IMR-90 (cell line): Measurements from ENCODE around the gene ACADSB. TPM values are rescaled to one million over a fixed set of nuclear protein-coding genes. Genes with fewer than 3 reads are reported as not detected.

Experiments used
- ATAC-seq: fragments of 200-7000 bp; cut with Tn5 transposase; 2 replicates; pipeline ENCODE4 v1.9.1; 2020; ENCODE audit warnings: low read depth, mild to moderate bottlenecking, moderate library complexity
- BruUV-seq: library from RNA; stranded (reverse); fragments of 400-500 nt; replicated peaks from 2 replicates; lab custom pipeline; 2021; lab: Mats Ljungman, UMichigan
- CTCF ChIA-PET: fragments of 300-600 bp; formaldehyde crosslinking; extraction: SDS; loops from one replicate; lab custom pipeline; 2021; ENCODE audit warnings: antibody characterized with exemption; lab: Yijun Ruan, JAX
- POLR2A ChIA-PET: fragments of 300-600 bp; sonication (Branson Sonifier 250); formaldehyde crosslinking; loops from one replicate; lab custom pipeline; 2022; ENCODE audit warnings: antibody characterized with exemption; ENCODE audit not compliant: unreplicated experiment; lab: Charles Lee
- DNase-seq: peaks from one replicate; pipeline ENCODE4 v3.0.0; 2013
- H2AFZ ChIP-seq: replicated peaks from 2 replicates; pipeline ENCODE3; 2013; ENCODE audit warnings: low read length, mild to moderate bottlenecking; ENCODE audit not compliant: poor library complexity
- H2AK5ac ChIP-seq: 2 replicates; pipeline ENCODE4 v1.6.1; 2013; ENCODE audit warnings: low read depth, low read length, inconsistent platforms
- H2AK9ac ChIP-seq: replicated peaks from 2 replicates; pipeline ENCODE3; 2013; ENCODE audit warnings: mild to moderate bottlenecking, low read depth, low read length, moderate library complexity; ENCODE audit not compliant: poor library complexity
- H2BK120ac ChIP-seq: 2 replicates; pipeline ENCODE4 v1.6.1; 2013; ENCODE audit warnings: low read depth, low read length, inconsistent platforms
- H2BK15ac ChIP-seq: 3 replicates; pipeline ENCODE4 v1.6.1; 2013; ENCODE audit warnings: low read depth, low read length, inconsistent platforms
- H2BK20ac ChIP-seq: 2 replicates; pipeline ENCODE4 v1.6.1; 2013; ENCODE audit warnings: low read depth, mild to moderate bottlenecking, inconsistent platforms, low read length, moderate library complexity
- H2BK5ac ChIP-seq: 2 replicates; pipeline ENCODE4 v1.6.1; 2013; ENCODE audit warnings: mild to moderate bottlenecking, low read depth, low read length, inconsistent platforms; ENCODE audit not compliant: poor library complexity, severe bottlenecking
- H3K14ac ChIP-seq: replicated peaks from 2 replicates; pipeline ENCODE4 v1.6.1; 2013; ENCODE audit warnings: low read depth, low read length, inconsistent platforms
- H3K18ac ChIP-seq: 2 replicates; pipeline ENCODE4 v1.6.1; 2013; ENCODE audit warnings: low read depth, low read length, control low read depth
- H3K23ac ChIP-seq: 2 replicates; pipeline ENCODE4 v1.6.1; 2013; ENCODE audit warnings: low read depth, low read length, inconsistent platforms
- H3K27ac ChIP-seq: 2 replicates; pipeline ENCODE4 v1.5.1; 2013; ENCODE audit warnings: mild to moderate bottlenecking, control low read depth, low read length; ENCODE audit not compliant: insufficient read depth
- H3K27me3 ChIP-seq: 2 replicates; pipeline ENCODE4 v1.6.1; 2013; ENCODE audit warnings: low read length; ENCODE audit not compliant: control insufficient read depth, insufficient read depth
- H3K36me3 ChIP-seq: 2 replicates; pipeline ENCODE4 v1.6.1; 2013; ENCODE audit warnings: low read length, mixed read lengths; ENCODE audit not compliant: control insufficient read depth, insufficient read depth
- H3K4ac ChIP-seq: 2 replicates; pipeline ENCODE4 v1.6.1; 2013; ENCODE audit warnings: low read depth, low read length, inconsistent platforms
- H3K4me1 ChIP-seq: 2 replicates; pipeline ENCODE4 v1.6.1; 2013; ENCODE audit warnings: low read length, mixed read lengths; ENCODE audit not compliant: control insufficient read depth, insufficient read depth
- H3K4me2 ChIP-seq: 2 replicates; pipeline ENCODE4 v1.6.1; 2013; ENCODE audit warnings: low read depth, mild to moderate bottlenecking, control low read depth, low read length, moderate library complexity
- H3K4me3 ChIP-seq: 2 replicates; pipeline ENCODE4 v1.5.1; 2013; ENCODE audit warnings: low read depth, mild to moderate bottlenecking, control low read depth, low read length, moderate library complexity; ENCODE audit not compliant: insufficient read depth
- H3K56ac ChIP-seq: 2 replicates; pipeline ENCODE4 v1.6.1; 2013; ENCODE audit warnings: low read length, inconsistent platforms; ENCODE audit not compliant: insufficient read depth; ENCODE audit errors: extremely low read depth
- H3K79me1 ChIP-seq, 2 experiments: 2 replicates each; pipeline ENCODE4 v1.6.1; 2013; ENCODE audit warnings: low read length in 2 of 2, inconsistent platforms in 1 of 2, low read depth in 1 of 2
- H3K9ac ChIP-seq: 2 replicates; pipeline ENCODE4 v1.6.1; 2013; ENCODE audit warnings: low read depth, low read length, control low read depth
- H3K9me1 ChIP-seq: 2 replicates; pipeline ENCODE4 v1.6.1; 2013; ENCODE audit warnings: low read length, inconsistent platforms; ENCODE audit not compliant: insufficient read depth
- H3K9me3 ChIP-seq: 2 replicates; pipeline ENCODE4 v1.6.1; 2013; ENCODE audit warnings: low read length; ENCODE audit not compliant: control insufficient read depth, insufficient read depth
- H4K20me1 ChIP-seq: 2 replicates; pipeline ENCODE4 v1.6.1; 2013; ENCODE audit warnings: low read length, inconsistent platforms; ENCODE audit not compliant: insufficient read depth
- H4K5ac ChIP-seq: 2 replicates; pipeline ENCODE4 v1.6.1; 2013; ENCODE audit warnings: mild to moderate bottlenecking, low read depth, low read length, control low read depth
- H4K8ac ChIP-seq, 2 experiments: 2 replicates each; pipeline ENCODE4 v1.6.1; 2013; ENCODE audit warnings: low read depth in 2 of 2, low read length in 2 of 2, control low read depth in 1 of 2, inconsistent platforms in 1 of 2
- H4K91ac ChIP-seq: 2 replicates; pipeline ENCODE4 v1.6.1; 2013; ENCODE audit warnings: low read depth, low read length, inconsistent platforms; ENCODE audit not compliant: insufficient read depth
- FOS ChIP-seq: fragments of 150-350 bp; IDR thresholded peaks from 2 replicates; pipeline ENCODE4 v1.6.1; 2016; ENCODE audit warnings: low read depth, low read length
- MAFK ChIP-seq: IDR thresholded peaks from 2 replicates; pipeline ENCODE4 v1.6.1; 2012; ENCODE audit warnings: low read depth, low read length, improper control_type of control experiment
- MXI1 ChIP-seq: IDR thresholded peaks from 2 replicates; pipeline ENCODE4 v1.6.1; 2012; ENCODE audit warnings: low read depth, mild to moderate bottlenecking, low read length, moderate library complexity, borderline replicate concordance
- RAD21 ChIP-seq: IDR thresholded peaks from 2 replicates; pipeline ENCODE4 v1.6.1; 2012; ENCODE audit warnings: low read length, improper control_type of control experiment
- SMC3 ChIP-seq: fragments of 150-350 bp; IDR thresholded peaks from 2 replicates; pipeline ENCODE4 v1.6.1; 2016; ENCODE audit warnings: low read depth, mild to moderate bottlenecking, antibody characterized with exemption, low read length, moderate library complexity
- WGBS, 2 experiments: methylation state at CpG; one replicate each; pipeline versions ENCODE4 v1.1.5 to v1.1.7; 2013; ENCODE audit warnings: missing lambda C conversion rate in 2 of 2; ENCODE audit not compliant: insufficient read length in 1 of 2; ENCODE audit errors: extremely low coverage in 2 of 2; 5-methylcytosine and 5-hydroxymethylcytosine counted together
- dilution Hi-C: fragments of 300-500 bp; cut with HindIII; formaldehyde crosslinking; loops from one replicate; pipeline ENCODE4 v1.14.3; 2018; ENCODE audit warnings: low sequenced_read_pairs; ENCODE audit not compliant: unreplicated experiment
- in situ Hi-C: fragments of 300-500 bp; cut with MboI; formaldehyde crosslinking; loops from 3 replicates; pipeline ENCODE4 v1.14.3; 2019; ENCODE audit warnings: low sequenced_read_pairs, inconsistent platforms, mixed read lengths
- intact Hi-C: fragments of 100-400 bp; cut with micrococcal nuclease; formaldehyde crosslinking; loops from 2 replicates; pipeline ENCODE4 v1.10.0; 2022
- polyA plus RNA-seq, 3 experiments: library from polyadenylated mRNA; depleted of rRNA; stranded (reverse); fragments of >200 nt; gene quantifications; 2 replicates each; pipeline ENCODE4 v1.2.3, GENCODE V29; 2012; ENCODE audit warnings: low replicate concordance in 1 of 3
- total RNA-seq: library from RNA; depleted of rRNA; stranded (reverse); fragments of >200 nt; gene quantifications from 2 replicates; pipeline ENCODE4 v1.2.3, GENCODE V29; 2012
- TF ChIP-seq, protein P1 (sequence below): conservative IDR thresholded peaks from 2 replicates; pipeline ENCODE4 v1.5.1; 2012; ENCODE audit warnings: mild to moderate bottlenecking, low read depth, low read length, improper control_type of control experiment
- TF ChIP-seq, protein P2 (sequence below): fragments of 150-350 bp; IDR thresholded peaks from 2 replicates; pipeline ENCODE4 v1.6.1; 2016; ENCODE audit warnings: low read depth, mild to moderate bottlenecking, low read length, moderate library complexity, borderline replicate concordance

ACADSB gene
- total and polyA plus RNA-seq, 2 of the 4 experiments (the other 2 are of a cell fraction), result 6.2 to 10.6 TPM

DNA sequence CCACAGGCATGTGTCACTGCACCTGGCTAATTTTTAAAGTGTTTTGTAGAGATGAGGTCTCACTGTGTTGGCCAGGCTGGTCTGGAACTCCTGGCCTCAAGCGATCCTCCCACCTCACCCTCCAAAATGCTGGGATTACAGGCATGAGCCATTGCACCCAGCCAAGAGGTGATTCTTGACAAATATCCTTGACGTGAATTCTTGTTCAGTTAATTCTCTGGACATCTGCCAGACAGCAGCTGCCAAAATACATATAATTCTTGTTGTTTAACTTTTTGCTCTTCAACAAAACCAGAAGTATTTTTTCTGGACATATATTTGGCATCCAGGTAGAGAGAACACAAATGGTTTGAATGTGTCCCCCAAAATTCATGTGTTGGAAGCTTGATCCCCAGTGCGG is 3.2 kb downstream of the ACADSB start:
- Histone ChIP-seq H3K9ac (no peak overlapping the region), H3K4ac (no peak overlapping the region), H3K36me3 (no peaks in the 10 kb centered on the region), H2AK5ac (no peak overlapping the region), H2AFZ (no peak overlapping the region), H4K5ac (no peak overlapping the region), H3K18ac (no peak overlapping the region), H3K4me3 (no peak overlapping the region), H4K91ac (no peak overlapping the region), H2BK15ac (no peak overlapping the region), H3K27ac (no peak overlapping the region), H2AK9ac (no peak overlapping the region), H3K23ac (no peak overlapping the region), H4K20me1 (no peaks in the 10 kb centered on the region), H3K14ac (no peak overlapping the region), H3K9me3 (no peaks in the 10 kb centered on the region), H3K56ac (no peak overlapping the region), H3K79me1 (peaks cover 14 to 19% of the 10 kb centered on the region in 2 experiments; a peak in 3 of 4 replicates), H2BK5ac (no peak overlapping the region), H3K27me3 (no peaks in the 10 kb centered on the region), H2BK120ac (no peak overlapping the region), H2BK20ac (no peak overlapping the region), H3K9me1 (no peaks in the 10 kb centered on the region), H3K4me2 (no peak overlapping the region), H4K8ac (no peak overlapping the region), H3K4me1 (no peaks in the 10 kb centered on the region)
- no CpG with 5 or more reads among the region's 3 CpGs for WGBS, 2 experiments
- no peak for DNase-seq
- no peak for ATAC-seq
- in situ Hi-C loops, result no loop called here
- dilution Hi-C loops, result no loop called here
- ChIA-PET POLR2A (no interaction called here), CTCF (interaction anchor here (1.1 kb wide), 1 partner anchor 10 kb away, joined by 3 read pairs; no protein-coding TSS in a partner anchor)
- TF ChIP-seq MXI1 (no peak), RAD21 (no peak), SMC3 (no peak), FOS (no peak), MAFK (no peak)
- TF ChIP-seq, protein P1, sequence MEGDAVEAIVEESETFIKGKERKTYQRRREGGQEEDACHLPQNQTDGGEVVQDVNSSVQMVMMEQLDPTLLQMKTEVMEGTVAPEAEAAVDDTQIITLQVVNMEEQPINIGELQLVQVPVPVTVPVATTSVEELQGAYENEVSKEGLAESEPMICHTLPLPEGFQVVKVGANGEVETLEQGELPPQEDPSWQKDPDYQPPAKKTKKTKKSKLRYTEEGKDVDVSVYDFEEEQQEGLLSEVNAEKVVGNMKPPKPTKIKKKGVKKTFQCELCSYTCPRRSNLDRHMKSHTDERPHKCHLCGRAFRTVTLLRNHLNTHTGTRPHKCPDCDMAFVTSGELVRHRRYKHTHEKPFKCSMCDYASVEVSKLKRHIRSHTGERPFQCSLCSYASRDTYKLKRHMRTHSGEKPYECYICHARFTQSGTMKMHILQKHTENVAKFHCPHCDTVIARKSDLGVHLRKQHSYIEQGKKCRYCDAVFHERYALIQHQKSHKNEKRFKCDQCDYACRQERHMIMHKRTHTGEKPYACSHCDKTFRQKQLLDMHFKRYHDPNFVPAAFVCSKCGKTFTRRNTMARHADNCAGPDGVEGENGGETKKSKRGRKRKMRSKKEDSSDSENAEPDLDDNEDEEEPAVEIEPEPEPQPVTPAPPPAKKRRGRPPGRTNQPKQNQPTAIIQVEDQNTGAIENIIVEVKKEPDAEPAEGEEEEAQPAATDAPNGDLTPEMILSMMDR, result no peak
- TF ChIP-seq, protein P2, sequence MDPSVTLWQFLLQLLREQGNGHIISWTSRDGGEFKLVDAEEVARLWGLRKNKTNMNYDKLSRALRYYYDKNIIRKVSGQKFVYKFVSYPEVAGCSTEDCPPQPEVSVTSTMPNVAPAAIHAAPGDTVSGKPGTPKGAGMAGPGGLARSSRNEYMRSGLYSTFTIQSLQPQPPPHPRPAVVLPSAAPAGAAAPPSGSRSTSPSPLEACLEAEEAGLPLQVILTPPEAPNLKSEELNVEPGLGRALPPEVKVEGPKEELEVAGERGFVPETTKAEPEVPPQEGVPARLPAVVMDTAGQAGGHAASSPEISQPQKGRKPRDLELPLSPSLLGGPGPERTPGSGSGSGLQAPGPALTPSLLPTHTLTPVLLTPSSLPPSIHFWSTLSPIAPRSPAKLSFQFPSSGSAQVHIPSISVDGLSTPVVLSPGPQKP, result no peak
- no TSS peak for BruUV-seq
- intact Hi-C loops, result no loop called here
